ENCODE data around the gene MAD1L1. TPM values are rescaled to one million over a fixed set of nuclear protein-coding genes. Genes with fewer than 3 reads are reported as not detected.

Gene MAD1L1
- total RNA-seq, 1 donor from 2014 or later, result 32.3 TPM

- peaks cover 16% of the 10 kb centered on the region for H3K4me1 ChIP-seq (ENCODE audit: insufficient read depth, low read length)
- no peak overlapping the region for H3K27ac Mint-ChIP-seq (ENCODE audit: unreplicated experiment)
Observed at GRCh38 chr7:2099048-2099957, 133.4 kb downstream of the MAD1L1 start.

GRCh38 chr7:2098496-2098895, 134.2 kb downstream of the MAD1L1 start:
- peaks cover 8% of the 10 kb centered on the region for H3K4me1 ChIP-seq (ENCODE audit: insufficient read depth, low read length)

More at GRCh38 chr7:2099048-2099957, 133.4 kb downstream of the MAD1L1 start:
- H3K4me3 Mint-ChIP-seq (ENCODE audit: unreplicated experiment), result no peak overlapping the region
- no peaks in the 10 kb centered on the region for H3K9me3 Mint-ChIP-seq (ENCODE audit: unreplicated experiment)
- peaks cover 15% of the 10 kb centered on the region for H3K4me1 Mint-ChIP-seq (ENCODE audit: low read depth, unreplicated experiment)
- Histone ChIP-seq H2AFZ (ENCODE audit: low read depth, low read length) (no peak overlapping the region), H3K79me2 (ENCODE audit: insufficient read depth, low read length) (peaks cover 14% of the 10 kb centered on the region), H3K27ac (ENCODE audit: low read depth, low read length) (no peak overlapping the region), H3K4me2 (ENCODE audit: low read length) (peak overlapping the region; percentile 22), H3K9ac (ENCODE audit: low read length) (no peak overlapping the region), H3K27me3 (ENCODE audit: insufficient read depth, low read length) (no peaks in the 10 kb centered on the region), H4K20me1 (ENCODE audit: insufficient read depth, low read length) (peaks cover 30% of the 10 kb centered on the region), H3K9me3 (ENCODE audit: insufficient read depth, low read depth, low read length) (no peaks in the 10 kb centered on the region), H3K36me3 (ENCODE audit: insufficient read depth, low read length) (no peaks in the 10 kb centered on the region), H3K4me3 (ENCODE audit: insufficient read depth, low read depth, low read length) (no peak overlapping the region)
- TF ChIP-seq CTCF (IDR thresholded peaks at IDR 0.05; ENCODE audit: insufficient read depth, low read depth, low read length), result no peak
- TF ChIP-seq EZH2 (IDR thresholded peaks at IDR 0.05; ENCODE audit: insufficient read depth, low read length), result no peak
- DNase-seq (ENCODE audit: low read depth) (no peak), FAIRE-seq (no peak)
- H3K36me3 Mint-ChIP-seq (ENCODE audit: low read depth, unreplicated experiment), result peaks cover 7% of the 10 kb centered on the region
- no peaks in the 10 kb centered on the region for H3K27me3 Mint-ChIP-seq (ENCODE audit: low read depth, unreplicated experiment)

More at GRCh38 chr7:2098496-2098895, 134.2 kb downstream of the MAD1L1 start:
- Histone ChIP-seq H3K27ac (ENCODE audit: low read depth, low read length) (no peak overlapping the region), H3K36me3 (ENCODE audit: insufficient read depth, low read length) (no peaks in the 10 kb centered on the region), H2AFZ (ENCODE audit: low read depth, low read length) (no peak overlapping the region), H3K27me3 (ENCODE audit: insufficient read depth, low read length) (no peaks in the 10 kb centered on the region), H3K79me2 (ENCODE audit: insufficient read depth, low read length) (peaks cover 14% of the 10 kb centered on the region), H3K4me2 (ENCODE audit: low read length) (no peak overlapping the region), H3K9ac (ENCODE audit: low read length) (no peak overlapping the region), H4K20me1 (ENCODE audit: insufficient read depth, low read length) (peaks cover 33% of the 10 kb centered on the region), H3K4me3 (ENCODE audit: insufficient read depth, low read depth, low read length) (no peak overlapping the region), H3K9me3 (ENCODE audit: insufficient read depth, low read depth, low read length) (no peaks in the 10 kb centered on the region)
- Mint-ChIP-seq H3K27me3 (ENCODE audit: low read depth, unreplicated experiment) (no peaks in the 10 kb centered on the region), H3K27ac (ENCODE audit: unreplicated experiment) (no peak overlapping the region), H3K9me3 (ENCODE audit: unreplicated experiment) (no peaks in the 10 kb centered on the region), H3K4me3 (ENCODE audit: unreplicated experiment) (no peak overlapping the region), H3K36me3 (ENCODE audit: low read depth, unreplicated experiment) (peaks cover 12% of the 10 kb centered on the region), H3K4me1 (ENCODE audit: low read depth, unreplicated experiment) (peaks cover 13% of the 10 kb centered on the region)
- FAIRE-seq (no peak), DNase-seq (ENCODE audit: low read depth) (no peak)
- no peak for TF ChIP-seq CTCF (IDR thresholded peaks at IDR 0.05; ENCODE audit: insufficient read depth, low read depth, low read length)
- TF ChIP-seq EZH2 (IDR thresholded peaks at IDR 0.05; ENCODE audit: insufficient read depth, low read length), result no peak
